Measurements from ENCODE around the gene MAN2A1. TPM values are rescaled to one million over a fixed set of nuclear protein-coding genes. Genes with fewer than 3 reads are reported as not detected.

Gene MAN2A1
- total RNA-seq, 1 donor from 2014 or later, result 9.2 TPM

GRCh38 chr5:109898269-109899162, 208.8 kb downstream of the MAN2A1 start:
- no peak for DNase-seq
- no peak overlapping the region for H3K27ac ChIP-seq (replicated peaks)
- intact Hi-C loops (cut with micrococcal nuclease), result no loop called here
- no peaks in the 10 kb centered on the region for H3K9me3 ChIP-seq (replicated peaks)
- no peaks in the 10 kb centered on the region for H3K36me3 ChIP-seq
- no peaks in the 10 kb centered on the region for H3K4me1 ChIP-seq
- no peak for TF ChIP-seq CTCF (IDR thresholded peaks at IDR 0.05; ENCODE audit: borderline replicate concordance)
- H3K4me3 ChIP-seq, result no peak overlapping the region
- peaks cover 45% of the 10 kb centered on the region for H3K27me3 ChIP-seq (ENCODE audit: low read depth)

GRCh38 chr5:109899163-109899535, 209.4 kb downstream of the MAN2A1 start:
- no peak overlapping the region for H3K4me3 ChIP-seq
- TF ChIP-seq CTCF (IDR thresholded peaks at IDR 0.05; ENCODE audit: borderline replicate concordance), result no peak
- no peak overlapping the region for H3K27ac ChIP-seq (replicated peaks)
- H3K36me3 ChIP-seq, result no peaks in the 10 kb centered on the region
- DNase-seq, result no peak
- intact Hi-C loops (cut with micrococcal nuclease), result no loop called here
- H3K27me3 ChIP-seq (ENCODE audit: low read depth), result peaks cover 50% of the 10 kb centered on the region
- no peaks in the 10 kb centered on the region for H3K4me1 ChIP-seq
- no peaks in the 10 kb centered on the region for H3K9me3 ChIP-seq (replicated peaks)

GRCh38 chr5:109900461-109900860, 210.7 kb downstream of the MAN2A1 start:
- DNase-seq, result no peak
- Histone ChIP-seq H3K27me3 (ENCODE audit: low read depth) (peaks cover 59% of the 10 kb centered on the region), H3K27ac (replicated peaks) (no peak overlapping the region), H3K4me3 (no peak overlapping the region), H3K36me3 (no peaks in the 10 kb centered on the region), H3K4me1 (no peaks in the 10 kb centered on the region), H3K9me3 (replicated peaks) (no peaks in the 10 kb centered on the region)
- no peak for TF ChIP-seq CTCF (IDR thresholded peaks at IDR 0.05; ENCODE audit: borderline replicate concordance)
- intact Hi-C loops (cut with micrococcal nuclease), result no loop called here

GRCh38 chr5:109900911-109901627, 211.3 kb downstream of the MAN2A1 start:
- intact Hi-C loops (cut with micrococcal nuclease), result no loop called here
- no peak overlapping the region for H3K4me3 ChIP-seq
- H3K27ac ChIP-seq (replicated peaks), result no peak overlapping the region

GRCh38 chr5:109901628-109901981, 211.9 kb downstream of the MAN2A1 start:
- no peak for DNase-seq
- no peaks in the 10 kb centered on the region for H3K9me3 ChIP-seq (replicated peaks)
- peaks cover 66% of the 10 kb centered on the region for H3K27me3 ChIP-seq (ENCODE audit: low read depth)
- H3K27ac ChIP-seq (replicated peaks), result no peak overlapping the region
- H3K4me3 ChIP-seq, result no peak overlapping the region
- no peaks in the 10 kb centered on the region for H3K4me1 ChIP-seq
- H3K36me3 ChIP-seq, result no peaks in the 10 kb centered on the region
- intact Hi-C loops (cut with micrococcal nuclease), result no loop called here
- no peak for TF ChIP-seq CTCF (IDR thresholded peaks at IDR 0.05; ENCODE audit: borderline replicate concordance)

More at GRCh38 chr5:109900911-109901627, 211.3 kb downstream of the MAN2A1 start:
- Histone ChIP-seq H3K27me3 (ENCODE audit: low read depth) (peaks cover 62% of the 10 kb centered on the region), H3K4me1 (no peaks in the 10 kb centered on the region), H3K36me3 (no peaks in the 10 kb centered on the region), H3K9me3 (replicated peaks) (no peaks in the 10 kb centered on the region)
- TF ChIP-seq CTCF (IDR thresholded peaks at IDR 0.05; ENCODE audit: borderline replicate concordance), result no peak
- DNase-seq, result no peak

All from left ventricle myocardium inferior (tissue), 1 donor.